Measurements from ENCODE around the gene ADAM15.

GRCh38 chr1:155063550-155064110, 12.5 kb downstream of the ADAM15 start, which contains the start of gene EFNA4:
- TF ChIP-seq, protein P1, sequence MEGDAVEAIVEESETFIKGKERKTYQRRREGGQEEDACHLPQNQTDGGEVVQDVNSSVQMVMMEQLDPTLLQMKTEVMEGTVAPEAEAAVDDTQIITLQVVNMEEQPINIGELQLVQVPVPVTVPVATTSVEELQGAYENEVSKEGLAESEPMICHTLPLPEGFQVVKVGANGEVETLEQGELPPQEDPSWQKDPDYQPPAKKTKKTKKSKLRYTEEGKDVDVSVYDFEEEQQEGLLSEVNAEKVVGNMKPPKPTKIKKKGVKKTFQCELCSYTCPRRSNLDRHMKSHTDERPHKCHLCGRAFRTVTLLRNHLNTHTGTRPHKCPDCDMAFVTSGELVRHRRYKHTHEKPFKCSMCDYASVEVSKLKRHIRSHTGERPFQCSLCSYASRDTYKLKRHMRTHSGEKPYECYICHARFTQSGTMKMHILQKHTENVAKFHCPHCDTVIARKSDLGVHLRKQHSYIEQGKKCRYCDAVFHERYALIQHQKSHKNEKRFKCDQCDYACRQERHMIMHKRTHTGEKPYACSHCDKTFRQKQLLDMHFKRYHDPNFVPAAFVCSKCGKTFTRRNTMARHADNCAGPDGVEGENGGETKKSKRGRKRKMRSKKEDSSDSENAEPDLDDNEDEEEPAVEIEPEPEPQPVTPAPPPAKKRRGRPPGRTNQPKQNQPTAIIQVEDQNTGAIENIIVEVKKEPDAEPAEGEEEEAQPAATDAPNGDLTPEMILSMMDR (IDR thresholded peaks at IDR 0.05; ENCODE audit: low read depth, low read length), result no peak
- no peak for TF ChIP-seq EZH2phosphoT487 (IDR thresholded peaks at IDR 0.05; ENCODE audit: low read depth)
